Endothelial cell of umbilical vein (primary cell): Measurements from ENCODE around the gene CCDC74A. TPM values are rescaled to one million over a fixed set of nuclear protein-coding genes. Genes with fewer than 3 reads are reported as not detected.

Source experiments
- BruUV-seq: library from RNA; stranded (reverse); fragments of 400-500 nt; replicated peaks from 2 replicates; lab custom pipeline; 2021; lab: Mats Ljungman, UMichigan
- CTCF ChIA-PET: fragments of 300-600, 350-600 bp; sonication (Branson Sonifier 250); formaldehyde crosslinking; loops from one replicate; lab custom pipeline; 2021; ENCODE audit warnings: antibody characterized with exemption, inconsistent platforms; lab: Charles Lee
- POLR2A ChIA-PET: fragments of 300-600, 350-600 bp; sonication (Branson Sonifier 250); formaldehyde crosslinking; loops from one replicate; lab custom pipeline; 2021; ENCODE audit warnings: antibody characterized with exemption, inconsistent platforms; lab: Charles Lee
- DNase-seq: peaks from one replicate; pipeline ENCODE4 v3.0.0-alpha.2; 2011; ENCODE audit warnings: low read depth, low spot score
- FAIRE-seq: peaks from 2 replicates; lab custom pipeline; 2011; peaks lifted over from hg19 to GRCh38; lab: Jason Lieb, UNC
- H2AFZ ChIP-seq: 2 replicates; pipeline ENCODE4 v1.6.0; 2012; ENCODE audit warnings: low read depth, low read length, control low read depth, inconsistent platforms
- H3K27ac ChIP-seq: 2 replicates; pipeline ENCODE4 v1.5.1; 2011; ENCODE audit warnings: low read depth, mild to moderate bottlenecking, control low read depth, low read length, moderate library complexity; ENCODE audit not compliant: insufficient read depth
- H3K27me3 ChIP-seq, 2 experiments: 2 replicates each; pipeline versions ENCODE4 v1.6.0 to v1.6.1; 2011; ENCODE audit warnings: low read length in 2 of 2, mixed read lengths in 1 of 2; ENCODE audit not compliant: control insufficient read depth in 2 of 2, insufficient read depth in 2 of 2
- H3K36me3 ChIP-seq, 2 experiments: 2 replicates in 1 of 2; 3 replicates in 1 of 2; pipeline ENCODE4 v1.5.1; 2011; ENCODE audit warnings: low read length in 2 of 2, mild to moderate bottlenecking in 1 of 2, moderate library complexity in 1 of 2; ENCODE audit not compliant: control insufficient read depth in 2 of 2, insufficient read depth in 2 of 2; ENCODE audit errors: extremely low read depth in 1 of 2
- H3K4me1 ChIP-seq: 3 replicates; pipeline ENCODE4 v1.5.1; 2011; ENCODE audit warnings: mild to moderate bottlenecking, low read length; ENCODE audit not compliant: control insufficient read depth, insufficient read depth; ENCODE audit errors: extremely low read depth
- H3K4me2 ChIP-seq: 2 replicates; pipeline ENCODE4 v1.6.1; 2011; ENCODE audit warnings: low read length, control low read depth, mixed read lengths; ENCODE audit not compliant: insufficient read depth
- H3K4me3 ChIP-seq, 3 experiments: fragments of 200-600 bp in 1 of 3; sonication (generic), shearing (Covaris generic) in 1 of 3; replicated peaks in 1 of 3; 2 replicates each; pipeline ENCODE4 v1.5.1; 2011 to 2016; ENCODE audit warnings: control low read depth in 3 of 3, low read length in 3 of 3, mild to moderate bottlenecking in 2 of 3, inconsistent platforms in 1 of 3, low read depth in 1 of 3, moderate library complexity in 1 of 3; ENCODE audit not compliant: insufficient read depth in 1 of 3
- H3K79me2 ChIP-seq: 2 replicates; pipeline ENCODE4 v1.6.0; 2012; ENCODE audit warnings: low read length, inconsistent platforms; ENCODE audit not compliant: control insufficient read depth, insufficient read depth
- H3K9ac ChIP-seq: replicated peaks from 2 replicates; pipeline ENCODE3; 2011; ENCODE audit warnings: low read length, control low read depth; ENCODE audit not compliant: insufficient read depth; ENCODE audit errors: extremely low read depth
- H3K9me1 ChIP-seq: replicated peaks from 3 replicates; pipeline ENCODE4 v1.6.0; 2011; ENCODE audit warnings: mild to moderate bottlenecking, low read length; ENCODE audit not compliant: control insufficient read depth, insufficient read depth; ENCODE audit errors: extremely low read depth
- H3K9me3 ChIP-seq: replicated peaks from 2 replicates; pipeline ENCODE4 v1.5.1; 2012; ENCODE audit warnings: low read length, inconsistent platforms; ENCODE audit not compliant: control insufficient read depth, insufficient read depth
- H4K20me1 ChIP-seq: replicated peaks from 2 replicates; pipeline ENCODE3; 2011; ENCODE audit warnings: mild to moderate bottlenecking, low read length; ENCODE audit not compliant: control insufficient read depth, insufficient read depth; ENCODE audit errors: extremely low read depth
- EZH2 ChIP-seq: IDR thresholded peaks from 2 replicates; pipeline ENCODE4 v1.6.1; 2012; ENCODE audit warnings: borderline replicate concordance, low read depth, mild to moderate bottlenecking, moderate library complexity, low read length, inconsistent platforms; ENCODE audit not compliant: severe bottlenecking
- FOS ChIP-seq: IDR thresholded peaks from 2 replicates; pipeline ENCODE4 v1.6.1; 2011; ENCODE audit warnings: mild to moderate bottlenecking, low read length, moderate library complexity, borderline replicate concordance; ENCODE audit not compliant: insufficient read depth
- GATA2 ChIP-seq: IDR thresholded peaks from 2 replicates; pipeline ENCODE4 v1.7.0; 2011; ENCODE audit warnings: low read depth, mild to moderate bottlenecking, moderate library complexity, mixed read lengths, low read length; ENCODE audit not compliant: insufficient read length, insufficient read depth
- JUN ChIP-seq: IDR thresholded peaks from 2 replicates; pipeline ENCODE4 v1.6.1; 2011; ENCODE audit warnings: borderline replicate concordance, low read depth; ENCODE audit not compliant: insufficient read length, insufficient read depth
- MAX ChIP-seq: IDR thresholded peaks from 2 replicates; pipeline ENCODE4 v1.6.1; 2011; ENCODE audit not compliant: insufficient read depth, insufficient read length
- MYC ChIP-seq: IDR thresholded peaks from one replicate; pipeline ENCODE4 v1.6.1; 2011; ENCODE audit warnings: mild to moderate bottlenecking, low read depth, low read length
- POLR2A ChIP-seq: IDR thresholded peaks from 2 replicates; pipeline ENCODE4 v1.6.1; 2012; ENCODE audit warnings: low read depth, mild to moderate bottlenecking, control low read depth, low read length
- POLR2AphosphoS5 ChIP-seq: IDR thresholded peaks from 2 replicates; pipeline ENCODE4 v1.6.1; 2012; ENCODE audit warnings: low read depth, mild to moderate bottlenecking, control low read depth, low read length, moderate library complexity; ENCODE audit not compliant: insufficient read depth
- dilution Hi-C: fragments of 300-500 bp; cut with MboI; formaldehyde crosslinking; loops from one replicate; pipeline ENCODE4 v1.15.0; 2019; ENCODE audit warnings: low sequenced_read_pairs; ENCODE audit not compliant: extremely low pct_ligation_motif_present
- intact Hi-C: fragments of 100-400 bp; cut with micrococcal nuclease; formaldehyde crosslinking; loops from one replicate; pipeline ENCODE4 v1.10.0; 2022
- polyA plus RNA-seq, 4 experiments: library from polyadenylated mRNA; depleted of rRNA in 3 of 4; stranded (reverse) in 3 of 4; unstranded in 1 of 4; fragments of >200 nt; gene quantifications; 2 replicates each; pipeline versions ENCODE4 v1.2.1 to v1.2.3, GENCODE V29; 2011 to 2012; ENCODE audit warnings: missing spikeins in 1 of 4
- total RNA-seq: library from RNA; stranded (reverse); gene quantifications from 2 replicates; pipeline ENCODE4 v1.2.3, GENCODE V29; 2021
- TF ChIP-seq, protein P1 (sequence below), 2 donors: IDR thresholded peaks; 1 replicate in 1 of 2; 2 replicates in 1 of 2; pipeline ENCODE4 v1.5.1; 2011; ENCODE audit warnings: low read length in 2 of 2, mild to moderate bottlenecking in 2 of 2, moderate library complexity in 2 of 2, control low read depth in 1 of 2, inconsistent platforms in 1 of 2, low read depth in 1 of 2; ENCODE audit not compliant: insufficient read depth in 1 of 2; ENCODE audit errors: extremely low read depth in 1 of 2

CCDC74A gene
- total and polyA plus RNA-seq, 2 donors (not counting 3 experiments of a cell fraction or from before 2014, with no cell fraction given) = 7.0 to 11.7 TPM

GRCh38 chr2:131542438-131543384, 15.0 kb downstream of the CCDC74A start:
- ChIA-PET POLR2A (no interaction called here), CTCF (no interaction called here)
- intact Hi-C loops = no loop called here
- Histone ChIP-seq H3K79me2 (no peaks in the 10 kb centered on the region), H3K4me3 (no peak overlapping the region), H3K27ac (no peak overlapping the region), H3K4me1 (no peaks in the 10 kb centered on the region), H2AFZ (no peak overlapping the region), H3K9ac (no peak overlapping the region), H3K4me2 (no peak overlapping the region), H4K20me1 (no peaks in the 10 kb centered on the region), H3K36me3 (no peaks in the 10 kb centered on the region), H3K27me3 (no peaks in the 10 kb centered on the region), H3K9me3 (no peaks in the 10 kb centered on the region), H3K9me1 (no peaks in the 10 kb centered on the region)
- DNase-seq (no peak), FAIRE-seq (no peak)
- no peak for TF ChIP-seq GATA2
- TF ChIP-seq POLR2AphosphoS5 = no peak
- TF ChIP-seq JUN = no peak
- no peak for TF ChIP-seq MAX
- no peak for TF ChIP-seq FOS
- TF ChIP-seq POLR2A = no peak
- no peak for TF ChIP-seq MYC
- TF ChIP-seq, protein P1, sequence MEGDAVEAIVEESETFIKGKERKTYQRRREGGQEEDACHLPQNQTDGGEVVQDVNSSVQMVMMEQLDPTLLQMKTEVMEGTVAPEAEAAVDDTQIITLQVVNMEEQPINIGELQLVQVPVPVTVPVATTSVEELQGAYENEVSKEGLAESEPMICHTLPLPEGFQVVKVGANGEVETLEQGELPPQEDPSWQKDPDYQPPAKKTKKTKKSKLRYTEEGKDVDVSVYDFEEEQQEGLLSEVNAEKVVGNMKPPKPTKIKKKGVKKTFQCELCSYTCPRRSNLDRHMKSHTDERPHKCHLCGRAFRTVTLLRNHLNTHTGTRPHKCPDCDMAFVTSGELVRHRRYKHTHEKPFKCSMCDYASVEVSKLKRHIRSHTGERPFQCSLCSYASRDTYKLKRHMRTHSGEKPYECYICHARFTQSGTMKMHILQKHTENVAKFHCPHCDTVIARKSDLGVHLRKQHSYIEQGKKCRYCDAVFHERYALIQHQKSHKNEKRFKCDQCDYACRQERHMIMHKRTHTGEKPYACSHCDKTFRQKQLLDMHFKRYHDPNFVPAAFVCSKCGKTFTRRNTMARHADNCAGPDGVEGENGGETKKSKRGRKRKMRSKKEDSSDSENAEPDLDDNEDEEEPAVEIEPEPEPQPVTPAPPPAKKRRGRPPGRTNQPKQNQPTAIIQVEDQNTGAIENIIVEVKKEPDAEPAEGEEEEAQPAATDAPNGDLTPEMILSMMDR (IDR thresholded peaks at IDR 0.05; ENCODE audit: extremely low read depth in 1 of 2, insufficient read depth in 1 of 2, low read depth in 1 of 2, low read length in 2 of 2) = no peak
- TF ChIP-seq EZH2 = no peak
- dilution Hi-C loops = no loop called here
- no TSS peak for BruUV-seq
